Stimulated activated CD4-positive, alpha-beta T cell treated with anti-CD3 and anti-CD28 coated beads, Interleukin-1b, Interleukin-23, amount 100 ng/mL, for 48 hours (primary cell): Measurements from ENCODE around the gene TMEM170A.
"Not testable (repeated sequence)": the region's sequence is repeated elsewhere in the genome, so short reads cannot be mapped to it uniquely, and the experiment has no call there.

Experiments used
- DNase-seq: peaks from one replicate; pipeline ENCODE4 v3.0.0-alpha.2; 2020

The TMEM170A gene

GRCh38 chr16:75464122-75464918, at the start of gene TMEM170A:
TSS of gene TMEM170A (minus strand) at chr16:75464689. CDS start at chr16:75464600, 89 bp downstream.
- DNase-seq: peak; percentile 99

- no peak for DNase-seq
These were observed 42.1 kb upstream of the TMEM170A start for GRCh38 chr16:75506574-75506973.

- DNase-seq: no peak
These were observed 41.6 kb upstream of the TMEM170A start for GRCh38 chr16:75506107-75506506.

- DNase-seq: no peak
These were observed 39.3 kb upstream of the TMEM170A start for GRCh38 chr16:75503801-75504200.

GRCh38 chr16:75502916-75503605, 38.6 kb upstream of the TMEM170A start:
- no peak for DNase-seq

GRCh38 chr16:75501820-75502219, 37.3 kb upstream of the TMEM170A start:
- DNase-seq: not testable (repeated sequence)

- DNase-seq: no peak
These were observed 36.9 kb upstream of the TMEM170A start for GRCh38 chr16:75501359-75501758.

GRCh38 chr16:75498605-75499322, 34.3 kb upstream of the TMEM170A start:
- not testable (repeated sequence) for DNase-seq

- no peak for DNase-seq
These were observed 33.1 kb upstream of the TMEM170A start for GRCh38 chr16:75497558-75497957.

GRCh38 chr16:75495076-75495674, 30.7 kb upstream of the TMEM170A start, which contains the start of gene CHST6:
TSS of gene CHST6 (minus strand) at chr16:75495441. CDS start at chr16:75479828, 15,613 bp downstream.
- DNase-seq: no peak

- DNase-seq: no peak
These were observed 30.2 kb upstream of the TMEM170A start for GRCh38 chr16:75494661-75495075.

- DNase-seq: no peak
These were observed 29.7 kb upstream of the TMEM170A start for GRCh38 chr16:75494184-75494583.

- no peak for DNase-seq
These were observed 27.4 kb upstream of the TMEM170A start for GRCh38 chr16:75491876-75492275.

- DNase-seq: no peak
These were observed 23.8 kb upstream of the TMEM170A start for GRCh38 chr16:75488322-75488721.

GRCh38 chr16:75486676-75487313, 22.3 kb upstream of the TMEM170A start:
- no peak for DNase-seq

GRCh38 chr16:75486014-75486675, 21.7 kb upstream of the TMEM170A start:
- DNase-seq: no peak

GRCh38 chr16:75485230-75486013, 20.9 kb upstream of the TMEM170A start:
- no peak for DNase-seq

GRCh38 chr16:75483222-75483621, 18.7 kb upstream of the TMEM170A start:
- DNase-seq: no peak

- no peak for DNase-seq
These were observed 18.1 kb upstream of the TMEM170A start for GRCh38 chr16:75482434-75483205.

GRCh38 chr16:75481475-75481874, 17.0 kb upstream of the TMEM170A start:
- no peak for DNase-seq
